NCI-H69 (cell line): Measurements from ENCODE around the gene KCNH4.
"Not testable (repeated sequence)": the region's sequence is repeated elsewhere in the genome, so short reads cannot be mapped to it uniquely, and the experiment has no call there.

ENCODE experiments used
- DNase-seq: peaks from one replicate; lab custom pipeline; 2025; lab: John Stamatoyannopoulos, UW

The KCNH4 gene

GRCh38 chr17:42180922-42181850 lies at the start of gene KCNH4:
Gene KCNH4, minus strand, starts transcription at chr17:42181142. Its CDS starts 197 bp downstream, at chr17:42180945.
- DNase-seq = peak; percentile 94

DNA sequence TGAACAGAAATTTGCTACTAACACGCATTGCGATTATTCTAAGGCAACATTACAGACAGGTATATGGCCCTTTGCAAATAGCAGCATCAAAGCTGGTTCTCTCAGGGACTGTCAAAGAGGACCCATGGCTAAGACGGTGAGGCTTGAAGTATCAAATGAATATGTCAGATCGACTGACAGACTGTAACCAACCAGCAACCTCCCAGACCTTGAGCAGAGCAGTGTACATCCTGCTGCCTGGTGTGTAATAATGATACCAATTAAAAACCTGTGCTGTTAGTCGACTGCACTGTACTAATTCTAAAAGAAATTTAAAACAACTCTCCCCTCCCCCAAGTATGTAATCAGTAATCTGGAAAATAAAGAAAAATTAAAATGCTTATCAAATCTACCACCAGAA lies 49.3 kb upstream of the KCNH4 start:
- peak; percentile 66 for DNase-seq

GRCh38 chr17:42227849-42228700 lies 47.1 kb upstream of the KCNH4 start:
- DNase-seq = no peak

GRCh38 chr17:42225646-42226045 lies 44.7 kb upstream of the KCNH4 start:
- DNase-seq = no peak

DNA sequence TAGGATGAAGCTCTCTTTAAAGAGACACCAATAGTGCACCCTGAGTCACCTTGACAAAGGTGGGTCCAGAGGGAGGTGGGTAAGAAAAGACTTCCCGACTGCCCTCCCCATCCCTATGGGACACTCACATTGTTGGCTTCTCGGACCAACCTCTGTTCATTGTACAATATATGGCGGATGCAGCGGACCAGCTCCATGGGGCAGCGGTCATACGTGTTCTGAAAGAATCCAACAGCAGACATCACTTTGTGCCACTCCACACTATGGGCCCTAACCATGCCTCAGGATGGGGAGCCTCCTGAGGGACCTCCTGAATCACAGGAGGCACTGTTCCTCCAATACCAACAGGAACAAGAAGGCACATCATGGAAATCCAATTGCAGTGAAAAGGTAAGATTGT lies 43.7 kb upstream of the KCNH4 start:
- DNase-seq = no peak

DNA sequence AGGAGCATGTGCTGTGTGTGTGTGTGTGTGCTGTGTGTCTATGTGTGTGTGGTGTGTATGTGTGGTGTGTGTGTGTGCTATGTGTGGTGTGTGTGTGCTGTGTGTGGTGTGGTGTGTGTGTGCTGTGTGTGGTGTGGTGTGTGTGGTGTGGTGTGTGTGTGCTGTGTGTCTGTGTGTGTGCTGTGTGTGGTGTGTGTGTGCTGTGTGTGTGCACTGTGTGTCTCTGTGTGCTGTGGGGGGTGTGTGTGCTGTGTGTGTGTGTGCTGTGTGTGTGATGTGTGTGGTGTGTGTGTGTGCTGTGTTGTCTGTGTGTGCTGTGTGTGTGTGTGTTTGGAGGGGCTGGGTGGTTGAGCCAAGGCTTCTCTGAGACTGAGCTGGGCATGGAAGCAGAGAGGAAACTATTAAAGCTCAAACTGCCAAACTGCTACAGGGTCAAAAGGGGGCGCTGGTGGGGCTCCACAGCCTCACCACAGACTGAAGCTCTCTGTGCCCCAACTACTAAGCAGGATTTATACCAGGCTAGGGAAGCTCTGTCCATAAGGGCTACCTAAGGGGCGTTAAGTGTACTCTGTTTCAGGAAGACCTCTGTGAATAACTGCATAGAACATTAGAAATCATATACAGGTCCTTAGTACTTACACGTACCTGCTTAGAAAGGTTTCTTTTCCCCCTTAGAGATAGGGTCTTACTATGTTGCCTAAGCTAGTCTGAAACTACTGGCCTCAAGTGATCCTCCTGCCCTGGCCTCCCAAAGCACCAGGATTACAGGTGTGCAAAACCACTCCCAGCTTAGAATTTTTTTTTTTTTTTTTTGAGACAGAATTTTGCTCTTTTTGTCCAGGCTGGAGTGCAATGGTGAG lies 41.2 kb upstream of the KCNH4 start:
- peak; percentile 68 for DNase-seq

DNA sequence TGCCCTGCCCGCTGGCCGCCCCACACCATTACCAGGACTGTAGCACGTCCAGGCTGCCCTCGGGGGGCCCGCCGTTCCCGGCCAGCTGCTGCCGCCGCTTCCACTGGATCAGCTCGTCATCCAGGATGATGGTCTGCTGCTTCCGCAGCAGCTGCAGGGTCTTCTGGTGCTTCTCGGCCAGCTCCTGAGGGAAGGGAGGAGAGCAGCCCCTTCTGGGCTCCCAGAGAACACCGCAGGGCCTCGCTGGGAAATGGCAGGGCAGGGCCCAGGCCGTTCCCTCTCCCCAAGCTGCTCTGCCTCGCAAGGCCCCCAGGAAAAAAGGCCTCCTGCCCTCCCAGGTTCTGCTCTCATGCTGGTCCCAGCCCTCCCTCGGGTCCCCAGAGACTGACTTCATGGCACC lies 38.3 kb upstream of the KCNH4 start:
- DNase-seq = not testable (repeated sequence)

DNA sequence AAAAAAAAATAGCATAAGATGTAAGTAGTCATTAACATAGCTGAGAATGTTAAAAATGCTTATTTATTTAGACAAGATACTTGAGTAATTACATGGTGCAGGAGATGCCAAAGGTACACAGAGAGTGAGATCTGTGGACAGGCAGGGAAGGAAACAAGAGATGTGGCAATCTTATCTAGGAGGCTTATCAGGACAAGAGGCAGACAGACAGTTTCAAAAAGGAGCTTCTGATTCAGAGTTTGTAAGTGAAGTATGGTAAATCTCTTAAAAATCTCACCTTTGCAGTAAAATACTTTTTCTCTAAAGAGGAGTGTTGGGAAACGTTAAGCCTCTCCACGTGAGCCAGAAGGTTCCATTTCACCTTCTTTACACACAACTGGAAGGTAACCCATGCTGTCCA lies 33.2 kb upstream of the KCNH4 start:
- DNase-seq = no peak

DNA sequence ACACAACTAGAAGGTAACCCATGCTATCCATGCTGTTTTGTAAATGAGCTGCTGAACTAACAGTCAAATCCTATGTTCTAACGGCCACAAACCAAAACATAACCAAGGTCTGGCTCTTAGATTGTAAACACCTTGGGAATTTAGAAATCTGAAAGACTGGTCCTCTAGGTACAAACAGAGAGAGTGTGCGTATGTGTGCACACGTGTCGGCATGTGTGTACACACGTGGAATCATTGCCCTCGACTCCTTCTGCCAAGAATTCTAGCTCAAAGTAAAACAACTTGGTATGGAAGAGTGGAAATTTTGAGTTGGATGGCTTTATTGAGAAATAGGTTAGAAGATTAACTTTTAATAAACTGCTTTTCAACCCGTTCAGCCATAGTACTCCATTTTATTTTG lies 31.4 kb upstream of the KCNH4 start:
- DNase-seq = no peak

- DNase-seq = not testable (repeated sequence)
These were observed 31.0 kb upstream of the KCNH4 start for GRCh38 chr17:42211921-42212341.

DNA sequence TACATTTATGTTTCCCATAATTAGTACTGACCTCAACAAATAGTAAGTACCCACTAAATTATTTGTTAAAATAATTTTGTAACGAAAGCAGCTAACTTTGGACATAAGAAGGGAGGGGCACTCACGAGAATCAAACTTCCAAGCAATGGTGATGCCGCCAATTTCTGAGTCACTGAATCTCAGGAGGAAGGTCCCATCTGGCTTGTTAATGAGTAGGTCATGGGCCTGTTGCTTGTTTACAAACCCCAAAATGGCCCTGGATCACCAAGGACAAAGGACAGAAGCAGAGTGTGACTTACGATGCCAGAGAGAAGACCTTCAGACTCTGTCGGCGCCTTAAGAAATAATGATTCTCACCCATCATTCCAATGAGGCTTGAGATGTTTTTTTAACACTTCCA lies 29.1 kb upstream of the KCNH4 start:
- no peak for DNase-seq

- not testable (repeated sequence) for DNase-seq
These were observed 25.2 kb upstream of the KCNH4 start for GRCh38 chr17:42206153-42206612.

DNA sequence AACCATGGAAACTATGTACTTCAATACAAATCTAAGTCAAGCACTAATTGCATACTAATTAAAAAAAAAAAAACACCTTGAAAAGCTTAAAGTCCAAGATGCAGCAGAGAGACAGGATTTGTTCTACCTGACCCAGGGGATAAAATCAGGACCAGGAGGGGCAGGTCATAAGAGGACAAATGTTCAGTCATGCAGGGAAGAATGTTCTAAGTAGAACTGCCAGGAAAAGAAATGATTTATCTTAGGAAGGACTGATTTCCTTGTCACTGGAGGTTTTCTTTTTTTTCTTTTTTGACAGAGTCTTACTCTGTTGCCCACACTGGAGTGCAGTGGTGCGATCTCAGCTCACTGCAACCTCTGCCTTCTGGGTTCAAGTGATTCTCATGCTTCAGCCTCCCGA lies 22.4 kb upstream of the KCNH4 start:
- no peak for DNase-seq

GRCh38 chr17:42202696-42203095 lies 21.8 kb upstream of the KCNH4 start:
- no peak for DNase-seq

DNA sequence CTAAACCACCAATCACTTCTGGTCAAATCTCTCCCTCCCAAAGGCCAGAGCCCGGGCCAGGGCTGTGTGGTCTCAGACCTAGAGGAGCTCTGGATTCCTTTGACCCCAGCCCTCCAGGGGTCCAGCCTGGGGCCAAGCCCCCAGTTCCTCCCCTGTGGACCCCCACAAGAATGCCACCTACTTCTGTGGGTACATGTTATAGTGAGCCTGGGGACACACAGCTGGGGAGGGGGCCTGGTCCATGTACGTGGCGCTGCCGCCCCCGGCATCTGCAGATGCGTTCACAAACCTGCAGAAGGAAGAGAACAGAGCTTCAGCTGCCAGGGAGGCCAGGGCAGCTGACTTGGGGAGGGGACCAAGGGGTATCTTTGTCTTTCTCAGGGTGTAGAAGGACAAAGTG lies 21.2 kb upstream of the KCNH4 start:
- no peak for DNase-seq

DNA sequence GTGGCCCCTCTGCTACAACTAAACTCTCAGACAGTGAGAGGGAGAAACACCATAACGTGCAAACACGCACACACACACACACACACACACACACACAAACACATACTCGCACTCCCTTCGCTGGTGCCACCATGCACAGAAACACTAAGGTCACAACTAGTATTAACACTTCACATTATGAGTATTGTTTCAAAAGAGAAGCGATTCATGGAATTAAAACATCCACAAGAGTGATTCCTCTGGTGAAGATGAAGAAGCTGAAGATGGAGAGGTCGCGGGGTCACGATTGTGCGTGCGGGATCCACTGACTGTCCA lies 20.5 kb upstream of the KCNH4 start:
- no peak for DNase-seq

GRCh38 chr17:42200706-42201457 lies 19.9 kb upstream of the KCNH4 start:
- DNase-seq = no peak

DNA sequence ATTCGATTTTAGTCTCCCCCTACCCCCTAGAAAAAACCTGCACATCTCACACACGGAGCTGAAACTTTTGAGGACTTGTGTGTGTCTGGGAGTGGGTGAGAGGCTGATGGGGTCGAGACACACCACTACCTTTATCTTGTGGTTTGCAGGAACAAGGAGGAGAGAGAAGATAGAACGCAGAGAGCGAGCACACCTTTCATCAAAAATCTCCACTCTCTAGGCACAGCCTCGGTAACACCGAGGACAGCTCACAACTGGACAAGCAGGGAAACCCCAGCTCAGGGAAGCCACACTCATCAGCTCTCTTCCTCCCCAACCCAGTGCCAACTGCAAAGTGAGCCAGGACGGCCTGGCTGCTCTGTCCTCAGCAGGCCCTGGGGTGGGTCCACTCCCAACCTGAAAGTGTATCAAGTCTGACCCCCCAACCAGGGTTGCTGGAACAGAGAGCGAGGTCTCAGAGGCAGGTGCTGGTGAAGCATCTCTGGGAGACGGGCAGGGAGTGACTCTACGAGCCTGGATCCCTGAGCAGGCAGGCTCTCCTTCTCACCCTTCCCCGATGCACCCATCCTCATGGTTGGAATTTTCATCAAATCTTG lies 18.6 kb upstream of the KCNH4 start:
- no peak for DNase-seq

DNA sequence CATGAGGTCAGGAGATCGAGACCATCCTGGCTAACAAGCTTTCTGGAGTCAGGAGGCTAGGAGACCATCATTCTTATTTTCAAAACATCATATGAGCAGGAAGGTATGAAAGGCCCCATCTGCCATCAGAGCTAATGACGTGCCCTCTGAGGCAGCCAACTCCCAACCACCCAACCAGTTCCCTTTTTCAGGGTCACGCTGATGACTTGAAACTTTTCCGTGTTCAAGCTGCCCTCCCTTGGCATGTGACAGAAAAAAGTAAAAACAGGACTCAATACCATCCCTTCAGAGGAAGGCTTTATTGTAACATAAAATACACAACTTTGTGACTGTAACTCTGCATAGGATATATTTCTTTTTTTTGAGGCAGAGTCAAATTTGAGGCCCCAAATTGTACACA lies 18.0 kb upstream of the KCNH4 start:
- DNase-seq = no peak

DNA sequence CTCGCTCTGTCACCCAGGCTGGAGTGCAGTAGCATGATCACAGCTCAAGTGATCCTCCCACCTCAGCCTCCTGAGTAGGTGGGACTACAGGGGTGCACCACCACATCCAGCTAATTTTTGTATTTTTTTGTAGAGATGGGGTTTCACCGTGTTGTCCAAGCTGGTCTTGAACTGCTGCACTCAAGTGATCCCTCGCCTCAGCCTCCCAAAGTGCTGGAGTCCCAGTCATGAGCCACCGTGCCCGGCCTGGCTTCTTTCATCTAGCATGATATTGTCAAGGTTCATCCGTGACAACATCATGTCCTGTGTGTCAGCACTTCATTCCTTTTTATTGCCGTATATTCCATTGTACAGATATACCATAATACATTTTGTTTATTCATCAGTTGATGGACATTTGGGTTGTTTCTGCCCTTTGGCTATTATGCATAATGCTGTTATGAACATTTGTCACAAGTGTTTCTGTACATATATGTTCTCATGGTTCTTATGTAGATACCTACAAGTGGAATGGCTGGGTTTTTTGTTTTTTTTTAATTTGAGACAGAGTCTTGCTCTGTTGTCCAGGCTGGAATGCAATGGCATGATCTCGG lies 16.7 kb upstream of the KCNH4 start:
- DNase-seq = no peak
